ENCODE measurements around the gene COP1.

The COP1 gene

DNA sequence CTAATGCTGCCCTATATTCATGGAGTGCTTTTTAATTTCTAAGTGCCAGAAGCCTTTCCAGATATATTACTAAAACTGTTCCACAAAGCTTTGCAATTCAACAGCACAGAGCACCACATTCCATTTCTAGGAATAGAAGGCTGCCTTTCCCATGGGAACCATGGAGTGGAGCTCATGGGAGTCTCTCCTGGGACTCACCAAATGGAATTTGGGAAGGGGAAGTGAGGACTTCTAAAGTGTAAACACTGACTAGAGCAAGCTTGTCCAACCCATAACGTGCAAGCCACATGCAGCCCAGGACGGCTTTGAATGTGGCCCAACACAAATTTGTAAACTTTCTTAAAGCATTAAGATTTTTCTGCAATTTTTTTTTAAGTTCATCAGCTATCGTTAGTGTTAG, 273.3 kb downstream of the COP1 start:
- no peak overlapping the region for H3K9ac ChIP-seq (ENCODE audit: low read depth, low read length)
- no peaks in the 10 kb centered on the region for H3K9me3 ChIP-seq (ENCODE audit: control insufficient read depth, insufficient read depth, low read length)
- no peaks in the 10 kb centered on the region for H3K36me3 ChIP-seq (ENCODE audit: control insufficient read depth, insufficient read depth, low read length)
- H3K27ac ChIP-seq (ENCODE audit: low read depth, low read length) = peak overlapping the region; percentile 10
- no peaks in the 10 kb centered on the region for H3K27me3 ChIP-seq (ENCODE audit: control insufficient read depth, insufficient read depth, low read length)
- H3K4me3 ChIP-seq (ENCODE audit: low read depth, low read length) = no peak overlapping the region
- H3K4me1 ChIP-seq (ENCODE audit: control insufficient read depth, insufficient read depth, low read length) = peaks cover 13% of the 10 kb centered on the region

DNA sequence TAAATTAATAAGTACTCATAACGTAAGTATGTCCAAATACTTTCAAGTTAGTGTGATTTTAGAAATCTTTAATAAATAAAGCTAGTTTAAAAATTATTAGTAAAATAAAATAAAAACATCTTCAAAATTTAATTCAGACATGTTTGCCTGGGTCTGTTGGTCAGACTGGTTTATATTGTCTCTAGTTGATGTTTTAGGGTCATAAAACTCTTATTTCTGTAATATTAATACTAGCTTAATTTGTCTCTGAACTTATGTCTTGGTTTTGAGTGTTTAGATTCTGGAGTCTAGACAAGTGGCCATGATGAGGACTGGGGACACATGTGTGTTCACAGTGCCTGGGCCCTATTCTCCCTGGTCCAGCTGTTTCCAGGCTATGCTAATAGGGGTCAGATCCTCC, 279.1 kb downstream of the COP1 start:
- Histone ChIP-seq H3K36me3 (ENCODE audit: control insufficient read depth, insufficient read depth, low read length) (no peaks in the 10 kb centered on the region), H3K27me3 (ENCODE audit: control insufficient read depth, insufficient read depth, low read length) (peaks cover 29% of the 10 kb centered on the region), H3K4me3 (ENCODE audit: low read depth, low read length) (no peak overlapping the region), H3K9ac (ENCODE audit: low read depth, low read length) (no peak overlapping the region), H3K27ac (ENCODE audit: low read depth, low read length) (no peak overlapping the region), H3K9me3 (ENCODE audit: control insufficient read depth, insufficient read depth, low read length) (0 out of 2 replicates have a peak, but pooled peaks cover 3% of the 10 kb centered on the region), H3K4me1 (ENCODE audit: control insufficient read depth, insufficient read depth, low read length) (peaks cover 3% of the 10 kb centered on the region)

GRCh38 chr1:175922254-175922881, 284.7 kb downstream of the COP1 start:
- peak overlapping the region; percentile 88 for H3K27ac ChIP-seq (ENCODE audit: low read depth, low read length)
- H3K27me3 ChIP-seq (ENCODE audit: control insufficient read depth, insufficient read depth, low read length) = peaks cover 76% of the 10 kb centered on the region
- no peak overlapping the region; the same call in 1 of the 2 replicates for H3K9ac ChIP-seq (ENCODE audit: low read depth, low read length)

DNA sequence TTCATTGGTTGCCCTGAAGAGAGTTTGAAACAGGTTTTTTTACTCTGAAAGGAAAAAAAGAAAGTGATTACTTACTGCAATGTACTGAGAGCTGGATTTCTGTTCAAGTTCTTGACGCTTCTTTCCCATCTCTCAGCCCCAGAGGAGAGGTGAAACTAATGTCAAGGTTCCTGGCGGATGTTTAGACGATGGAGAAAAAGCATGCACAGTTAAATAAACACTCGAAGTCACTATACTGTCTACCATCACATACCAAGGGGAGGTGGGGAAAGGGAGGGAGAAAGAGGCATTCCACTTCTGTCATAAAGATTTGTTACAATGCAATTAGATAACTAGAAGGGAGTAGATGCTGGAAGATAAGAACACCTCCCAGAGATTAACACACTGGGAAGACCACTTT, 286.7 kb downstream of the COP1 start:
- Histone ChIP-seq H3K36me3 (ENCODE audit: control insufficient read depth, insufficient read depth, low read length) (no peaks in the 10 kb centered on the region), H3K4me1 (ENCODE audit: control insufficient read depth, insufficient read depth, low read length) (peaks cover 29% of the 10 kb centered on the region), H3K9me3 (ENCODE audit: control insufficient read depth, insufficient read depth, low read length) (no peaks in the 10 kb centered on the region), H3K27ac (ENCODE audit: low read depth, low read length) (no peak overlapping the region), H3K4me3 (ENCODE audit: low read depth, low read length) (no peak overlapping the region), H3K9ac (ENCODE audit: low read depth, low read length) (no peak overlapping the region), H3K27me3 (ENCODE audit: control insufficient read depth, insufficient read depth, low read length) (peaks cover 87% of the 10 kb centered on the region)

More at GRCh38 chr1:175922254-175922881, 284.7 kb downstream of the COP1 start:
- Histone ChIP-seq H3K4me1 (ENCODE audit: control insufficient read depth, insufficient read depth, low read length) (peaks cover 29% of the 10 kb centered on the region), H3K9me3 (ENCODE audit: control insufficient read depth, insufficient read depth, low read length) (no peaks in the 10 kb centered on the region), H3K36me3 (ENCODE audit: control insufficient read depth, insufficient read depth, low read length) (no peaks in the 10 kb centered on the region), H3K4me3 (ENCODE audit: low read depth, low read length) (peak overlapping the region; percentile 31; the same call in 1 of the 2 replicates)

DNA sequence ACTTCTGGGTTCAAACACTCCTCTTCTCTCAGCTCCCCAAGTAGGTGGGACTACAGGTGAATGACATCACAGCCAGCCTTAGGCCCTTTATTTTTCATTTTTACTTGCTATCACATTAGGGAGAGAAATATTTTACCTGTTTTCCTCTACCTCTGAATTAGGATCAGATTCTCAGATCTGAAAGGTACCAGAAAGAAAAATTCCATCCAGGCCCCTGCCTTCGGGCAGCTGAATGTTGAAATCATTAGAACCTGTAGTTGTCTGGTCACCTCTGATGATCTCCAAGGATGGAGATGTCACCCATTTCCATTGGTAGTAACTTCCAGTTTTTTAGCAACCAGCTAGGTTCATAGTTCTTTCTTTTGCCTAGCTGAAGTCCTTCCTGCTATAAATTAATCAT, 288.1 kb downstream of the COP1 start:
- H3K4me1 ChIP-seq (ENCODE audit: control insufficient read depth, insufficient read depth, low read length) = peaks cover 30% of the 10 kb centered on the region
- H3K27ac ChIP-seq (ENCODE audit: low read depth, low read length) = peak overlapping the region; percentile 28
- no peak overlapping the region for H3K9ac ChIP-seq (ENCODE audit: low read depth, low read length)
- H3K36me3 ChIP-seq (ENCODE audit: control insufficient read depth, insufficient read depth, low read length) = no peaks in the 10 kb centered on the region
- H3K9me3 ChIP-seq (ENCODE audit: control insufficient read depth, insufficient read depth, low read length) = no peaks in the 10 kb centered on the region
- H3K27me3 ChIP-seq (ENCODE audit: control insufficient read depth, insufficient read depth, low read length) = peaks cover 89% of the 10 kb centered on the region
- no peak overlapping the region for H3K4me3 ChIP-seq (ENCODE audit: low read depth, low read length)

DNA sequence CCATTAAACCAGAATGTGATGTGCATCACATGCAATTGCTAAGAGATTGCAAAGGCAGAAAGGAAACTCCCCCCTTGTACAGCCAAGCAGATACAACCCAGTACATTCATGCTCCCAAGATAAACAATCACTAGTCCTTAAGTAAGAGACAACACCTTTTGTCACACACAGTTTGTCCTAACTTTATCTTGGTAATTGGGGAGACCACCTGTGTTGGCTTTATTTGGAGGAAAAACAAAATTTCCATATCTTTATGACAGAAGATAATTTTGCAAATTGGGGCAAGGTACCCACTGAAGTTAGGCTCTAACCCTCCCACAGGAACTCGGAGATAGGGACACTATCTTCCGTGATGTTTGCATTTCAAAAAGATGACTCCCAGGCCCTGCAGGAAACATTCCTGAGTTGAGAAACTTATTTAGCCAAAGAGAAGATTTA, 288.7 kb downstream of the COP1 start:
- H3K4me3 ChIP-seq (ENCODE audit: low read depth, low read length) = no peak overlapping the region
- peaks cover 36% of the 10 kb centered on the region for H3K4me1 ChIP-seq (ENCODE audit: control insufficient read depth, insufficient read depth, low read length)
- H3K9me3 ChIP-seq (ENCODE audit: control insufficient read depth, insufficient read depth, low read length) = no peaks in the 10 kb centered on the region
- H3K27ac ChIP-seq (ENCODE audit: low read depth, low read length) = peak overlapping the region; percentile 28
- H3K27me3 ChIP-seq (ENCODE audit: control insufficient read depth, insufficient read depth, low read length) = peaks cover 91% of the 10 kb centered on the region
- H3K36me3 ChIP-seq (ENCODE audit: control insufficient read depth, insufficient read depth, low read length) = no peaks in the 10 kb centered on the region
- no peak overlapping the region for H3K9ac ChIP-seq (ENCODE audit: low read depth, low read length)

- H3K9me3 ChIP-seq (ENCODE audit: control insufficient read depth, insufficient read depth, low read length) = no peaks in the 10 kb centered on the region; the same call in 1 of the 2 replicates
- peaks cover 10% of the 10 kb centered on the region for H3K4me1 ChIP-seq (ENCODE audit: control insufficient read depth, insufficient read depth, low read length)
- no peaks in the 10 kb centered on the region for H3K36me3 ChIP-seq (ENCODE audit: control insufficient read depth, insufficient read depth, low read length)
- H3K27me3 ChIP-seq (ENCODE audit: control insufficient read depth, insufficient read depth, low read length) = peaks cover 96% of the 10 kb centered on the region
- H3K27ac ChIP-seq (ENCODE audit: low read depth, low read length) = no peak overlapping the region
- no peak overlapping the region for H3K4me3 ChIP-seq (ENCODE audit: low read depth, low read length)
- H3K9ac ChIP-seq (ENCODE audit: low read depth, low read length) = no peak overlapping the region
These were observed 293.0 kb downstream of the COP1 start for GRCh38 chr1:175914115-175914514.

DNA sequence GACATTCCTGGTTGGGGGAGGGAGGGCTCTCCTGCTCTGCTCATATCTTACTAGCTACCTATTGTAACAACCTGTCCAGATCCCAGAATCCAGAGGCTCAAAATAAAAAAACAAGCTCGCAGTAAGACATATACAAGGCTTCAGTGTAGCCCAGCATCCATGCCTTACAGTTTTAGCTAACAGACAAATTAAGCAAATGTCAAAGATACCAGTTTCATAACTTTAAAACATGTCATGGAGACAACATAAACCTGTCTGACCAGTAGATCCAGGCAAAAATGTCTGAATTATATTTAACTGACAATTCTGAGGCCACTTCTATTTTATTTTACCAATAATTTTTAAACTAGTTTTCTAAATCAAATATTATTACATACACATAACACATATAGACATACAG, 295.9 kb downstream of the COP1 start:
- Histone ChIP-seq H3K4me1 (ENCODE audit: control insufficient read depth, insufficient read depth, low read length) (peaks cover 7% of the 10 kb centered on the region; the same call in 1 of the 2 replicates), H3K36me3 (ENCODE audit: control insufficient read depth, insufficient read depth, low read length) (no peaks in the 10 kb centered on the region), H3K4me3 (ENCODE audit: low read depth, low read length) (no peak overlapping the region), H3K9ac (ENCODE audit: low read depth, low read length) (no peak overlapping the region), H3K27ac (ENCODE audit: low read depth, low read length) (no peak overlapping the region), H3K9me3 (ENCODE audit: control insufficient read depth, insufficient read depth, low read length) (no peaks in the 10 kb centered on the region; the same call in 1 of the 2 replicates), H3K27me3 (ENCODE audit: control insufficient read depth, insufficient read depth, low read length) (peaks cover 100% of the 10 kb centered on the region)

DNA sequence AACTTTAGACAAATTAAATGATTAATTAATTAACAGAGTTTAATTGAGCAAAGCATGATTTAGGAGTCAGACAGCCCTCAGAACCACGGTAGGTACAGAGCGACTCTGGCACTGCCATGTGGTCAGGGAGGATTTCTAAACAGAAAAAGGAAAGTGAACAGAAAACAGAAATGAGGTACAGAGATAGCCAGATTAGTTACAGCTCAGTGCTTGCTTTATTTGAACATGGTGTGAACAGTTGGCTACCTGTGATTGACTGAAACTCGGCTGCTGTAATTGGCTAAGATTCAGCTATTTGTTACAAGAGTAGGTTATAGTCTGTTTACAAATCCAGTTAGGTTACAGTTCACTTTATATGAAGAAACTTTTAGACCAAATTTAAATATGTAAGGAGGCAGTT, 300.7 kb downstream of the COP1 start:
- Histone ChIP-seq H3K27me3 (ENCODE audit: control insufficient read depth, insufficient read depth, low read length) (peaks cover 100% of the 10 kb centered on the region), H3K27ac (ENCODE audit: low read depth, low read length) (no peak overlapping the region), H3K9me3 (ENCODE audit: control insufficient read depth, insufficient read depth, low read length) (no peaks in the 10 kb centered on the region; the same call in 1 of the 2 replicates), H3K4me3 (ENCODE audit: low read depth, low read length) (no peak overlapping the region), H3K4me1 (ENCODE audit: control insufficient read depth, insufficient read depth, low read length) (0 out of 2 replicates have a peak, but pooled peaks cover 3% of the 10 kb centered on the region), H3K36me3 (ENCODE audit: control insufficient read depth, insufficient read depth, low read length) (no peaks in the 10 kb centered on the region), H3K9ac (ENCODE audit: low read depth, low read length) (no peak overlapping the region)

DNA sequence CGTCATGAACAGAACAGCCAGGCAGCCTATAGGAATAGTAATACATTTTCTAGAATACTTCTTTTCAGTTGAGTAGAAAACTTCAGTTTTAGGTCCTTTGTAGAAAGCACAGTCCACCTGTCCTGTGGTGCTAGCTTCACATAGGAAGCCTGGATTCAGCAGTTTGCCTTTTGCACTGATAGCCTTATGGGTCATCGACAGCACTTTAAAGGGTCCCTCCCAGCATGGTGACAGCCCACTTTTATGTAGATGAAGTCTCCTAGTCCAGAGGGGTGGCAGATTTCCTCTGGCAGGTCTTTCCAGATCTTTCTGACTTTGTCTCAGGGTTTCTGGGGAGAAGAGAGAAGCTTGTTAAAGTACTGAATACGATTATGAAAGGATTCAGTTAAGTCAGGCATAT, 302.3 kb downstream of the COP1 start:
- peaks cover 100% of the 10 kb centered on the region for H3K27me3 ChIP-seq (ENCODE audit: control insufficient read depth, insufficient read depth, low read length)
- 0 out of 2 replicates have a peak, but pooled peaks cover 3% of the 10 kb centered on the region for H3K4me1 ChIP-seq (ENCODE audit: control insufficient read depth, insufficient read depth, low read length)
- no peak overlapping the region for H3K27ac ChIP-seq (ENCODE audit: low read depth, low read length)
- no peak overlapping the region for H3K4me3 ChIP-seq (ENCODE audit: low read depth, low read length)
- H3K9ac ChIP-seq (ENCODE audit: low read depth, low read length) = no peak overlapping the region
- no peaks in the 10 kb centered on the region for H3K9me3 ChIP-seq (ENCODE audit: control insufficient read depth, insufficient read depth, low read length)
- no peaks in the 10 kb centered on the region for H3K36me3 ChIP-seq (ENCODE audit: control insufficient read depth, insufficient read depth, low read length)

- no peak overlapping the region for H3K27ac ChIP-seq (ENCODE audit: low read depth, low read length)
- H3K9me3 ChIP-seq (ENCODE audit: control insufficient read depth, insufficient read depth, low read length) = no peaks in the 10 kb centered on the region
- H3K9ac ChIP-seq (ENCODE audit: low read depth, low read length) = no peak overlapping the region
- no peak overlapping the region for H3K4me3 ChIP-seq (ENCODE audit: low read depth, low read length)
- 0 out of 2 replicates have a peak, but pooled peaks cover 3% of the 10 kb centered on the region for H3K4me1 ChIP-seq (ENCODE audit: control insufficient read depth, insufficient read depth, low read length)
- peaks cover 100% of the 10 kb centered on the region for H3K27me3 ChIP-seq (ENCODE audit: control insufficient read depth, insufficient read depth, low read length)
- no peaks in the 10 kb centered on the region for H3K36me3 ChIP-seq (ENCODE audit: control insufficient read depth, insufficient read depth, low read length)
These were observed 304.8 kb downstream of the COP1 start for GRCh38 chr1:175902281-175902680.

Measured in HUES48 (cell line).